CD14-positive monocyte (primary cell): ENCODE measurements around the gene KHDC4. TPM values are rescaled to one million over a fixed set of nuclear protein-coding genes. Genes with fewer than 3 reads are reported as not detected.

Experiments used
- DNase-seq, 3 donors: peaks; one replicate each; pipeline ENCODE4 v3.0.0-alpha.2; 2011 to 2022
- H2AFZ ChIP-seq: 2 replicates; pipeline ENCODE4 v1.6.0; 2012; ENCODE audit warnings: mild to moderate bottlenecking, low read depth, low read length, inconsistent platforms; ENCODE audit not compliant: insufficient read depth, poor library complexity, severe bottlenecking
- H3K27ac ChIP-seq, 2 donors: 1 replicate in 1 of 2; 2 replicates in 1 of 2; pipeline ENCODE4 v1.5.1; 2012 to 2013; ENCODE audit warnings: low read length in 2 of 2, control low read depth in 1 of 2, inconsistent platforms in 1 of 2, low read depth in 1 of 2, mild to moderate bottlenecking in 1 of 2
- H3K27me3 ChIP-seq, 2 donors: one replicate each; pipeline versions ENCODE4 v1.6.0 to v1.6.1; 2011 to 2013; ENCODE audit warnings: low read length in 2 of 2; ENCODE audit not compliant: control insufficient read depth in 2 of 2, insufficient read depth in 2 of 2
- H3K36me3 ChIP-seq, 2 donors: replicated peaks in 1 of 2; 1 replicate in 1 of 2; 2 replicates in 1 of 2; pipeline versions ENCODE4 v1.5.1 to v1.6.1; 2012 to 2013; ENCODE audit warnings: low read length in 2 of 2, control low read depth in 1 of 2, inconsistent platforms in 1 of 2, mild to moderate bottlenecking in 1 of 2; ENCODE audit not compliant: insufficient read depth in 2 of 2, control insufficient read depth in 1 of 2
- H3K4me1 ChIP-seq, 2 donors: 1 replicate in 1 of 2; 2 replicates in 1 of 2; pipeline versions ENCODE4 v1.5.1 to v1.6.1; 2012 to 2013; ENCODE audit warnings: low read length in 2 of 2, control low read depth in 1 of 2, inconsistent platforms in 1 of 2, mild to moderate bottlenecking in 1 of 2, moderate library complexity in 1 of 2; ENCODE audit not compliant: insufficient read depth in 2 of 2, control insufficient read depth in 1 of 2
- H3K4me2 ChIP-seq: replicated peaks from 2 replicates; pipeline ENCODE3; 2012; ENCODE audit warnings: low read length, moderate library complexity, mild to moderate bottlenecking; ENCODE audit not compliant: poor library complexity, severe bottlenecking; ENCODE audit errors: extremely low read depth
- H3K4me3 ChIP-seq, 3 experiments: fragments of 200-600 bp in 1 of 3; sonication (generic) in 1 of 3; replicated peaks in 1 of 3; 1 replicate in 2 of 3; 2 replicates in 1 of 3; pipeline ENCODE4 v1.5.1; 2011 to 2013; ENCODE audit warnings: low read length in 3 of 3, mild to moderate bottlenecking in 3 of 3, control low read depth in 2 of 3, low read depth in 2 of 3, inconsistent platforms in 1 of 3, moderate library complexity in 1 of 3
- H3K79me2 ChIP-seq: 2 replicates; pipeline ENCODE4 v1.6.0; 2012; ENCODE audit warnings: mild to moderate bottlenecking, control low read depth, inconsistent platforms, low read length, moderate library complexity; ENCODE audit not compliant: insufficient read depth
- H3K9ac ChIP-seq: 2 replicates; pipeline ENCODE4 v1.6.0; 2017; ENCODE audit warnings: low read length, mild to moderate bottlenecking; ENCODE audit not compliant: insufficient read depth, poor library complexity, severe bottlenecking
- H3K9me3 ChIP-seq, 2 donors: replicated peaks in 1 of 2; 1 replicate in 1 of 2; 2 replicates in 1 of 2; pipeline versions ENCODE4 v1.5.1 to v1.6.1; 2012 to 2013; ENCODE audit warnings: low read length in 2 of 2, control low read depth in 1 of 2; ENCODE audit not compliant: control insufficient read depth in 1 of 2, insufficient read depth in 1 of 2
- H4K20me1 ChIP-seq: 2 replicates; pipeline ENCODE4 v1.6.0; 2012; ENCODE audit warnings: mild to moderate bottlenecking, low read length, control low read depth, moderate library complexity; ENCODE audit not compliant: insufficient read depth
- H3K27ac Mint-ChIP-seq, 7 donors: one replicate each; pipeline ENCODE4 v1.8.0; 2020; ENCODE audit warnings: mild to moderate bottlenecking in 7 of 7, mixed read lengths in 7 of 7, moderate library complexity in 6 of 7, inconsistent platforms in 2 of 7
- H3K27me3 Mint-ChIP-seq, 3 donors: one replicate each; pipeline ENCODE4 v1.8.0; 2021 to 2022; ENCODE audit warnings: low read depth in 3 of 3, mild to moderate bottlenecking in 3 of 3, mixed read lengths in 3 of 3, moderate library complexity in 3 of 3, inconsistent platforms in 1 of 3
- H3K36me3 Mint-ChIP-seq, 2 donors: one replicate each; pipeline ENCODE4 v1.8.0; 2020; ENCODE audit warnings: mixed read lengths in 2 of 2, inconsistent platforms in 1 of 2, mild to moderate bottlenecking in 1 of 2
- H3K4me1 Mint-ChIP-seq: one replicate; pipeline ENCODE4 v1.8.0; 2020; ENCODE audit warnings: mild to moderate bottlenecking, mixed read lengths
- H3K4me3 Mint-ChIP-seq, 2 donors: one replicate each; pipeline ENCODE4 v1.8.0; 2020; ENCODE audit warnings: mild to moderate bottlenecking in 2 of 2, mixed read lengths in 2 of 2, moderate library complexity in 1 of 2
- H3K9me3 Mint-ChIP-seq, 7 donors: one replicate each; pipeline ENCODE4 v1.8.0; 2020 to 2022; ENCODE audit warnings: mixed read lengths in 7 of 7, mild to moderate bottlenecking in 6 of 7, moderate library complexity in 6 of 7, inconsistent platforms in 2 of 7
- CTCF ChIP-seq: fragments of 200-600 bp; IDR thresholded peaks from one replicate; pipeline ENCODE4 v1.8.0; 2022; ENCODE audit warnings: antibody characterized with exemption, mild to moderate bottlenecking
- WGBS: methylation state at CpG from one replicate; pipeline ENCODE4 v1.1.5; 2013; ENCODE audit warnings: missing lambda C conversion rate; ENCODE audit not compliant: insufficient coverage; 5-methylcytosine and 5-hydroxymethylcytosine counted together
- intact Hi-C, 2 donors: fragments of 100-400 bp; cut with micrococcal nuclease; formaldehyde crosslinking; loops; one replicate each; pipeline versions ENCODE4 v1.15.0 to v1.15.1; 2023
- polyA plus RNA-seq, 3 donors: library from polyadenylated mRNA; depleted of rRNA in 1 of 3; unstranded in 2 of 3; stranded (reverse) in 1 of 3; fragments of 300-500 nt in 2 of 3; fragments of >200 nt in 1 of 3; fragmentation: Illumina TruSeq in 2 of 3; gene quantifications; 1 replicate in 2 of 3; 2 replicates in 1 of 3; pipeline ENCODE4 v1.2.3, GENCODE V29; 2012 to 2021

KHDC4 gene
- polyA plus RNA-seq, 3 donors: 3.4 to 22.0 (median 3.5) TPM

GRCh38 chr1:155893389-155894142 is 40.6 kb downstream of the KHDC4 start:
- DNase-seq: peak; percentile 59 to 73 (median 60)
- H3K36me3 Mint-ChIP-seq: peaks cover 22 to 25% of the 10 kb centered on the region in 2 donors
- peaks cover 14% of the 10 kb centered on the region for H3K4me1 Mint-ChIP-seq
- peaks cover 17 to 26% of the 10 kb centered on the region in 2 donors for H3K36me3 ChIP-seq
- no peaks in the 10 kb centered on the region for H3K79me2 ChIP-seq
- no peaks in the 10 kb centered on the region for H3K9me3 Mint-ChIP-seq
- H3K4me1 ChIP-seq: peaks cover 10 to 14% of the 10 kb centered on the region in 2 donors
- H3K9ac ChIP-seq: no peak overlapping the region
- intact Hi-C loops: no loop called here
- 37% methylated on average over 6 of the region's 10 CpGs for WGBS
- H3K27me3 Mint-ChIP-seq: no peaks in the 10 kb centered on the region
- no peak for TF ChIP-seq CTCF
- no peaks in the 10 kb centered on the region for H3K9me3 ChIP-seq
- no peak overlapping the region for H2AFZ ChIP-seq
- no peak overlapping the region for H3K4me3 Mint-ChIP-seq
- H3K4me3 ChIP-seq: peak overlapping the region in 1 of 3 experiments; percentile 21
- H3K27ac ChIP-seq: peak overlapping the region; percentile 4 to 31
- H3K27me3 ChIP-seq: no peaks in the 10 kb centered on the region
- peak overlapping the region; percentile 48 to 87 (median 83) for H3K27ac Mint-ChIP-seq
- H3K4me2 ChIP-seq: peak overlapping the region; percentile 14
- peaks cover 18% of the 10 kb centered on the region for H4K20me1 ChIP-seq

GRCh38 chr1:155892796-155893195 is 41.4 kb downstream of the KHDC4 start:
- no peaks in the 10 kb centered on the region for H3K79me2 ChIP-seq
- no peak for TF ChIP-seq CTCF
- peak overlapping the region in 3 of 7 donors; percentile 82 to 87 (median 86) for H3K27ac Mint-ChIP-seq
- no peak overlapping the region for H3K27ac ChIP-seq
- H3K9me3 ChIP-seq: no peaks in the 10 kb centered on the region
- H3K36me3 ChIP-seq: peaks cover 11 to 19% of the 10 kb centered on the region in 2 donors
- H3K4me3 ChIP-seq: no peak overlapping the region
- no peak overlapping the region for H3K9ac ChIP-seq
- H2AFZ ChIP-seq: no peak overlapping the region
- H3K4me3 Mint-ChIP-seq: no peak overlapping the region
- peaks cover 17 to 21% of the 10 kb centered on the region in 2 donors for H3K36me3 Mint-ChIP-seq
- intact Hi-C loops: no loop called here
- WGBS: 83% methylated on average over 1 of the region's 3 CpGs
- H3K27me3 ChIP-seq: no peaks in the 10 kb centered on the region
- H3K4me2 ChIP-seq: no peak overlapping the region
- H3K9me3 Mint-ChIP-seq: no peaks in the 10 kb centered on the region
- peaks cover 14% of the 10 kb centered on the region for H3K4me1 Mint-ChIP-seq
- peaks cover 13% of the 10 kb centered on the region for H4K20me1 ChIP-seq
- no peaks in the 10 kb centered on the region for H3K27me3 Mint-ChIP-seq
- DNase-seq: no peak
- peaks cover 10 to 14% of the 10 kb centered on the region in 2 donors for H3K4me1 ChIP-seq
